ENCODE results near the gene PRKCH.

GRCh38 chr14:61561657-61562276 is 240.4 kb downstream of the PRKCH start:
- TF ChIP-seq EP300 (IDR thresholded peaks at IDR 0.05; ENCODE audit: borderline replicate concordance in 1 of 2, control insufficient read depth in 1 of 2, low read depth in 2 of 2, low read length in 2 of 2): no peak
- TF ChIP-seq USF1 (IDR thresholded peaks at IDR 0.05; ENCODE audit: borderline replicate concordance, extremely low read length, insufficient read depth, low read depth, low read length): no peak
- no peak for TF ChIP-seq CTCF (IDR thresholded peaks at IDR 0.05 in 2 of 3, conservative IDR thresholded peaks at IDR 0.05 in 1 of 3; ENCODE audit: control insufficient read depth in 2 of 3, extremely low read depth in 1 of 3, insufficient read depth in 1 of 3, low read depth in 3 of 3, low read length in 3 of 3)

Data from GM12878 (cell line).